HG02885 (cell line): Measurements from ENCODE around the gene ZMAT3.
A peak's percentile ranks its signal among the peaks of the same experiment; 100 is the strongest.
"Not testable (repeated sequence)": the region's sequence is repeated elsewhere in the genome, so short reads cannot be mapped to it uniquely, and the experiment has no call there.

Experiments
- ATAC-seq: cut with Tn5 transposase; IDR thresholded peaks from one replicate; pipeline ENCODE4 v1.9.1; 2021; ENCODE audit warnings: mild to moderate bottlenecking; ENCODE audit not compliant: unreplicated experiment, poor library complexity

Gene ZMAT3, protein sequence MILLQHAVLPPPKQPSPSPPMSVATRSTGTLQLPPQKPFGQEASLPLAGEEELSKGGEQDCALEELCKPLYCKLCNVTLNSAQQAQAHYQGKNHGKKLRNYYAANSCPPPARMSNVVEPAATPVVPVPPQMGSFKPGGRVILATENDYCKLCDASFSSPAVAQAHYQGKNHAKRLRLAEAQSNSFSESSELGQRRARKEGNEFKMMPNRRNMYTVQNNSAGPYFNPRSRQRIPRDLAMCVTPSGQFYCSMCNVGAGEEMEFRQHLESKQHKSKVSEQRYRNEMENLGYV

DNA sequence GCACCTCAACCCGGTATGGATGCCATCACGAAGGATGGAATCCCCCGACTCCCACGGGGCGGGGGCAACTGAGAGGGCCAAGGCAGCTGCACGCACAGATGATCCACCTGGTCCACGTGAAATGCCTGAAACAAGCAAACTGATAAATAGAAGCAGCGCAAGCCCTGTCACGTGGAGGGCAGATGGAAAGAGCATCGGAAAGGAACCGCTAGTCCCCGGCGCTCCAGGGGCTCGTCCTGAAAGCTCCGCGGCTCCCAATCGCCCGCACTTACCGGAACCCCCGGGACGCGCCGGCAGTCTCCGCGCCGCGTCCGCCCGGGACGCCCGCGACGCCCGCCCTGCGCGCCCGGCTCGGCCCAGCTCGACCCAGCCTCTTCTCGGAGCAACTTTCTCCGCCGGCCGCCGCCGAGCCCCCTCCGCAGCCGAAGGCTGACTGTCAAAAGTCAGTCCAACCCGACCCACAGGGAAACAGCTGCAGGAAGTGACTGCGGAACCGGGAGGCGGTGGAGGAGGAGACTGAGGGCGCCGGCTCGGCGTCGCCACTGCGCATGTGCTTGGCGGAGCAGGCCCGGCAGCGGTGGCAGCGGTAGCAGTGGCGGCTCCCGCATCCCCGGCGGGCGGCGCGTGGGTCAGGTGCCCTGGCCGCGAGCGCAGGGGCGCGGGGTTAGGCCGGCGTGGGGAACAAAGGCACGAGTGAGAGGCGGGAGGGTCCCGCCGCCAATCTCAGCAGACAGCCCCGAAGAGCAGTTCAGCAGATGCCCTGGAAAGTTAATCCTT lies at the start of gene ZMAT3:
TSS of gene ZMAT3 (minus strand) at position 487 of the 777 bp plus-strand sequence. CDS start 4,057 bp downstream, outside the sequence.
- peak; percentile 65 for ATAC-seq

DNA sequence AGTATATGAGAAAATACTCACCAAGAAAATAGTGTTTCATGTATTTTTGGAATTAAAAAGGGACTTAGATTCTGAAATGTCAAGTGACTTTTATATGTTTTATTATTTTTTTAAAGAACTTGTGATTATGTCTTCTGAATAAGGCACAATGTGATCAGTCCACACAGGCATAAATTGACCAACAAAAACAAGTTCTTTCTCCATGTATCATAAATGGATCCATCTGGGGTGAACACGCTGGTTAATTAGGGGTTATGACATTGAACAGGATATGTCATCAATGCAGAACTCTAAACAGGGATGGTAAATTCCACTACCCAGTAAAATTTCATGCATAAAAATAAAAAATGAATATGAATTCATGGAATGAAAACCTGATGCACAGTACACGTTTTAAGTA lies 45.2 kb upstream of the ZMAT3 start:
- ATAC-seq, result no peak

DNA sequence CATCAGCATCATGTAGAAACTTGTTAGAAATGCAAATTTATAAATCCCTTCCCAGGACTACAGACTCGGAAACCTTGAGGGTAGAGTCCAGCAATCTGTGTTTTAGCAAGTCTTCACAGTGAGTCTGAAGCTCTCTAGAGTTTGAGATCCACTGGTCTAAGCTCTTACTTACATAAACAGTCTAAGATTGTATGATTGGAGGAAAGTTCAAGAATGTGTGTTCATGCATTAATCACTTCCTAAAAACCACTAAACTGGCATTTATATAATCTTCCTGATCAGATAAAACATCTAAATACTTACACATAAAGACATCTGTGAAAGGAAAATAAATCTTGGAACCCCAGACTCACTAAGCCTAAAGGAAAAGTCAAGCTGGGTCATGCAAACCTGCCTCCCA lies 43.8 kb upstream of the ZMAT3 start:
- not testable (repeated sequence) for ATAC-seq

DNA sequence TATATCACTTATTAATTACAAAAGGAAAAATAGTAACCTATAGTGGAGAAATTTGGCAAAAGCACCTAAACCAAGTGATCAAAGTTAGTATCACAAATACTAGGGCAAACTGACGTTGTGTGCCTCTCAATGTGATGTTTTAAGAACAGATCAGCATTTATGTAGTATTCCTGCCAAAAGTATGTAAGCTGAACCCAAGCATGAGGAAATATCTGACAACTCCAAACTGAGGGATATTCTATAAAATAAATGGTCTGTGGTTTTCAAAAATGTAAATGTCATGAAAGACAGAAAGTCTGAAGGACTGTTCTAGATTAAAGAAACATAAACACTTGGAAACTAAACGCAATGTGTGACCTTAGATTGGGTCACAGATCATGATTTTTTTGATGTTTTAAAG lies 42.3 kb upstream of the ZMAT3 start:
- ATAC-seq, result no peak

DNA sequence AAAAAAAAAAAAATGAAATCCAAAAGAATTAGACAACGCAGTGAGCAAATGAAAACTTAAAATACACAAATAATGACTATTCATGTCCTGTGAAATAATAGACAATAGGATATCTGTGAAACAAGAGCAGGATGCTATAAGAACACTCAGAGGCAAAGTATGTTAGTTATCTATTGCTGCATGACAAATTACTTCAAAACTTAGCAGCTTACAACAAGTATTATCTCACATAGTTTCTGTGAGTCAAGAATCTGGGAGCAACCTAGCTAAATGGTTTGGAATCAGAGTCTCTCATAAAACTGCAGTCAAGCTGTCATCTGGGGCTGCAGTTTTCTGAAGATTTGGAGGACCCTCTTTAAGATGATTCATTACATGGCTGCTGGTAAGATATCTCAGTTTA lies 36.5 kb upstream of the ZMAT3 start:
- no peak for ATAC-seq

DNA sequence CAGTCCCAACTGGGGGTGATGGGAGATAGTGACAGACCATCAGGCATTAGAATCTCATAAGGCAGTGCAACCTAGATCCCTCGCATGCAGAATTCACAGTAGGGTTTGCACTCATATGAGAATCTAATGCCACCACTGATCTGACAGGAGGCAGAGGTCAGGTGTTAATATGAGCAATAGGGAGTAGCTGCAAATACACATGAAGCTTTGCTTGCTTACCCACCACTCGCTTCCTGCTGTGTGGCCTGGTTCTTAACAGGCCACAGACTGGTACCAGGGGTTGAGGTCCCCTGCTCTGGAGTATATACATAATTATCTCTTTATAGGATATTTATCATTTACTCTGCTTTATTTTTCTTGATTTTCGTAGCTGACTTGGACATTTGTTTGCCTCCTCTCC lies 36.0 kb upstream of the ZMAT3 start:
- no peak for ATAC-seq

DNA sequence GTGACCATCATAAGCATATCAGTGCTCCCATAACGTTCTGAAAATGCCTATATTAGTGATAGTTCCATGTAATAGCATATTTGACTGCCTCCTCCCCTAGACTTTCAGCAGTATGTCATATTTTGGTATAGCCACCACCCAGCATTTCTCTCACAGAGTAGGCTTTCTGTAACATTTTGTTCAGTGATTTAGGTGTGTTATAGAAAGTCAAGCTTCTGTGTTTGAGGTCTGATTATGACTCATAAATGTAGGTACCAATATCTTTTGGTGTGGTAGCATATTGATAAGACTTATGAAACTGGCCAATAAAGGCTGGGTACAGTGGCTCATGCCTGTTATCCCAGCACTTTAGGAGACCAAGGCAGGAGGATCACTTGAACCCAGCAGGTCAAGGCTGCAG lies 34.3 kb upstream of the ZMAT3 start:
- ATAC-seq, result no peak

DNA sequence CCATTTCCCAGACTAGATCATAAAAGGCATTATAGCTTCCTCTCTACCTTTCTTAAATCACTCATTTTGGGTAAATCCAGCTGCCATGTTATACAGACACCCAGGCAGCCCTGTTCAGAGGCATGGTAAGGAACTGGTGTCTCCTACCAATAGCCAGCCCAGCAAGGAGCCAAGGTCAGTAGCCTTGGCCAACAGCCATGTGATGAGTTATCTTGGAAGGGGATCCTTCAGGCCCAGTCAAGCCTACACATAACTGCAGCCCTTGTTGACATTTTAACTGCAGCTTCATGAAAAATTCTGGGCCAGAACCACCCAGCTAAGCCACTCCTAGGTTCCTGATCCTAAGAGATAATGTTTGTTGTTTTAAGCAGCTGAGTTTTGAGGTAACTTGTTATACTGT lies 29.0 kb upstream of the ZMAT3 start:
- ATAC-seq, result no peak

DNA sequence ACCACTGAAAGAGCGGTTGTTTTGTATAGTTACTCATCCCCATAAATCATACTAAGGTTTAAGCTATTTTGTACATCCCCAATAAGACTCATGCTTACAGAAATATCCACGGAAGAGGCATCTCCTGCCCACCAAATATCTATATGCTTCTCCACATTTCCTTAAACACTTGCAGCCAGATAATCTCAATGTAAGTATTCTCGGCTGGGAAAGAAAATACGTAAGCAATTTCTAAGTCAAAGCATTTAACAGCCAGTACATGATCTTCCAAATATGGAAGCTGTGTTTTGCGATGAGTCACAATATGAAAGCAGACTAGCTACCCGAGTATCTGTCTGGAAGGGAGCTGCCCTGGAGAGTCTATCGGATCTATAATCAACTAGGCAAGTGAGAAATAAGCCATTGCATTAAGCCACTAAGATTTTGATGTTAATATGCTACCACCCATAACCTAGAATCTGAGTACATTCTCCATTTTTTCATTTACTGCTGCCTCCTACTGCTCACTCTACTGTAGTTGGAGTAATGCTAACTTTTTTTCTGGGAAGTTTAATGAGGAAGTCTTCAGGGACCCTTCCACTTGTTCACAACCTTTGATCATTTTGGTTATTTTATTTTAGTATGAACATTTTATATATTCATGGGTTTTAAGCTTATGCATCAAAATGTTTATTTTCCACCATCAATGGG lies 26.9 kb upstream of the ZMAT3 start:
- no peak for ATAC-seq

DNA sequence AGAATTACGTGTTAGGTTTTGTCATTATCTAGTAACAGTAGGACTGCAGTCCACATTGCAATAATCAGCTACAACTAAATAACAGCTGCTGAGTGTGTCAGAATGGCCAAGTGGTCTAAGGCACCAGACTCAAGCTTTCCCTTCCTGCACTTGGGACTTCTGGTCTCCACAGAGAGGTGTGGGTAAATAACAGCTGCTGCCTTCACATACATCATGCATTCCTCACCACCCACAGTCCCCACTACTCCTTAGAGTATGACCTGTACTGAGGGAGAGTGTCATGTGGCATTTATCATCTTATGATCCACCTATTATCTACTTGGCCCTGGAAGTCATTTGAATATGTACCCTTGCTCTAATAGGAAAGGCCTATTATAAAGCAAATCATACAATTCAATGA lies 22.2 kb upstream of the ZMAT3 start:
- no peak for ATAC-seq

DNA sequence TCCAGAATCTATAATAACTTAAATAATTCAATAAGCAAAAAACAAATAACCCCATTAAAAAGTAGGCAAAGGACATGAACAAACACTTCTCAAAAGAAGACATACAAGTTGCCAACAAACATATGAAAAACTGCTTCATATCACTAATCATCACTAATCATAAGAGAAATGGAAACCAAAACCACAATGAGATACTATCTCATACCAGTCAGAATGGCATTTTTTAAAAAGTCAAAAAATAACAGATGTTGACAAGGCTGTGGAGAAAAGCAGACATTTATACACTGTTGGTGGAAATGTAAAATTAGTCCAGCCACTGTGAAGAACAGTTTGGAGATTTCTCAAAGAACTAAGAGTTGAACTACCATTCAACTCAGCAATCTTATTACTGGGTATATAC lies 19.5 kb upstream of the ZMAT3 start:
- ATAC-seq, result peak; percentile 50

DNA sequence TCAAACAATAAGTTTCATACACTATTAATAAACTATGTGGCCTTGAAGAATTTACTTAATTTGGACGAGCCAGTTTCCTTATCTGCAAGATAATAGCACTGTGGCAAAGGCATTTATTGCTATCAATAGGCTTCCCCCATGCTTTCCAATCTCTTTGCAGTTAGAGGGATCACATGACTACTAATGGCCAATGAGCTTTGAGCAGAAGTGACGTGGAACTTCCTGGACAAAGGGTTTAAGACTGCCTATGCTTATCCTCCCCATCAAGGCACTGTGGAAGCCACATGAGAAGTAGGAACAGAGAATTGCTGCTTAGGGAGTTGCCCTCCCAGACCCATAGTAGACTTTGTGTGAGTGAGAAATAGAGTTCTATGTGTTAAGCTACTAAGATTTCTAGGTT lies 16.7 kb upstream of the ZMAT3 start:
- no peak for ATAC-seq

DNA sequence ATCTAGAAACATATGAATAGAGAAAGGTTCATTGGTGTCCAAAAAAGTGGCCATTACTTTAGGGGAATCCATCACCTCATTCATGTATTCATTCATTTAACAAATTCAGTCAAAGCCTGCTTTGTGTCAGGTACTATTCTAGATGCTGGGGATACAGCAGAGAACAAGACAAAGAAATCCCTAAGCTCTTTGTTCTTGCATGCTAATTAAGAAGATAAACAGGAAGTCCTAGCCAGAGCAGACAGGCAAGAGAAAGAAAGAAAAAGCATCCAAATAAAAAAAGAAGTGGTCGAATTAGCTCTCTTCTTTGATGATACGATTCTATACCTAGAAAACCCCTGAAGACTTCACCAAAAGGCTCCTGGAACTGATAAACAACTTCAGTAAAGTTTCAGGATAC lies 12.4 kb upstream of the ZMAT3 start:
- peak; percentile 60 for ATAC-seq

DNA sequence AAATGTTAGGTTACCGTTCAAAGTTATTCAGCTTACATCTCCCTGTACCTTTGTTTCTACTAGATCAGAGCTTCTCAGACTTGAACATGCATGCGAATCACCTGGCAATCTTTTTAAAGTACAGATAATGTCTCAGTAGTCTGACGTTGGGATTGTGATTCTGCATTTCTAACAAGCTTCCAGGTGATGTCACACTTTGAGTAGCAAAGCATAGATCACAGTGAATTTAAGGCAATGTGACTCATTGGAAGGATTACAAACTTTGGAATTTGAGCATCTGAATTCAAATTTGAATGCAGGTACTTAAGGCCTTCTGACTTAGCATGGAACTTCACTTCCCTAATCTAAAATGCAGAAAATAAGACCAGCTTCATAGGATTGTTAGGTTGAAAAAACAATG lies 10.8 kb upstream of the ZMAT3 start:
- ATAC-seq, result no peak

DNA sequence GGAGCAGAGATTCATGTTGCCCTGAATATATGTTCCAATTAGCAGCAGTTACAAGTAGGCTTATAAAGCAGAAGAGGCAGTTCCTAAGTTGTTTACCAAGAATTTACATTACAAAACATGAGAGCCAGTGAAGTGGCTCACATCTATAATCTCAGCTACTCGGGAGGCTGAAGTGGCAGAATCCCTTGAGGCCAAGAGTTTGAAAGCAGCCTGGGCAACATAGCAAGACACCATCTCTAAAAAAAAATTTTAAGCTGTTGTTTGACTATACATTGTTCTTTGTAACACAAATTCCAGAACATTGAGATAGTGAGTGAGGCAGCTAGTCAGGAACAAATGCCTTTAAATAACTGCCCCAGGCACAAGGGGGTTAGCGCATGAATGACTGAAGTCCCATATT lies 10.3 kb upstream of the ZMAT3 start:
- ATAC-seq, result no peak

DNA sequence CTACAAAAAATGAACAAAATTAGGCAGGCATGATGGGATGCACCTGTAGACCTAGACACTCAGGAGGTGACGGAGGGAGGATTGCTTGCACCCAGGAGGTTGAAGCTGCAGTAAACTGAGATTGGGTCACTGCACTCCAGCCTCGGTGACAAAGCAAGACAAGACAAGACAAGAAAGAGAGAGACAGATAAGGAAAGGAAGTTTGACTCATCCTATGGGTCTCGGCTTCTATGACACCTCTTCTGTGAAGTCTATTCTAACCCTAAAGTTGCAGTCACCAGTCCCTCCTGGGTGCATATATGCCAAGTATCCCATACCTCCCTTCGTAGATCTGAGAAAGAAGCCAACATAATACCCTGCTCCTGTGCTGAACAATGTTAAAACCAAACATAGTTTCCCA lies 7.9 kb upstream of the ZMAT3 start:
- no peak for ATAC-seq

DNA sequence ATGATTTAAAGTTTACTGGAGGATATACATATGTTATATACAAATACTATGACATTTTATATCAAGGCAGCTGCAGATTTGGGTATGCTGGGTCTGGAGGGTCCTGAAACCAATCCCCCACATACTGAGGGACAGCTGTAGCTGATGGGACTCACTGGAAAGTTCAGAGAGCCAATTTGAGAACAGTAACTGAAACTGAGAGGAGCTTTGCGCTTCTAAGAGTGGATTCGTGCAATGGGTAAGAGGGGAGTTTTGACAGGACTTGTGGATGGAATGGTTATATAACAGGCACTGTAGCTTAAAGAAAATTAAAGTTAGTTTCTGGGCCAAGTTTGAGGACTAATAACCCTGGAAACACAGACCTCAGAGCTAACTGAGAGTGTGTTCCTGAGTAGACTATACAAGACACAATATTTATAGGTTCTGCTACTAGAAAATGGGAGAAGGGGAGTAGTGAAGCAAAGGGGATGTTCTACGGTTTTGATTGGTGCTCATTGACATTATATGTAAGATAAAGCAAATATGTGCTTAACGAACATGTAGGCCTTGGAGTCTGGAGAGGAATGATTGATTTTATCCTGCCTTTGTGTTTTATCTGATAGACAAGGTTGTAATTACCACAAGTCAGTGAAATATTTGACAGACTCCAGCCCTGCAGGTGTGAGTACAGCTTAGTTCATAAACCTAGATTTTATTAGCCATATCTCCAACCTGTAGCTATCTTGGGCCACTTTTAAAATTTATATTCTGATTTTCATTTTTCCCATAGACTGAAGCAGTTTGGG lies 4.8 kb upstream of the ZMAT3 start:
- ATAC-seq, result peak; percentile 37

DNA sequence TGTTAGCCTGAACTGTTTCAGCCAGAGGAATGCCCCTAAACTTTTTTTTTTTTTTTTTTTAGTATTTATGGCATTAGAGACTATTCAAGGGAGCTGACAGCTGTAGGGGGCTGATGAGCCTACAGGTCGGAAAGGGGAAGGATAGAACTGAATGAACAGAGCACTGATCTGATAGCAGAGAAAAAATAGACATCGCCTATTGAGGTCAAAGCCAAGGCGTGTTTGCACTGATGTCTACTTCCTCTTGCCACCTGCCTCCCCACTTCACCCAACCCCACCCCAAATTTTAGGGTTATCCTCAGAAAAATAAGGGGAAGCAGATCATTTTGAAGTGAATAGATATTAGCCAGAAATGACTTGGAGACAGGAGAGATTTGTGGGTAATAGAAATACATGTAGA lies 3.0 kb upstream of the ZMAT3 start:
- ATAC-seq, result peak; percentile 28

DNA sequence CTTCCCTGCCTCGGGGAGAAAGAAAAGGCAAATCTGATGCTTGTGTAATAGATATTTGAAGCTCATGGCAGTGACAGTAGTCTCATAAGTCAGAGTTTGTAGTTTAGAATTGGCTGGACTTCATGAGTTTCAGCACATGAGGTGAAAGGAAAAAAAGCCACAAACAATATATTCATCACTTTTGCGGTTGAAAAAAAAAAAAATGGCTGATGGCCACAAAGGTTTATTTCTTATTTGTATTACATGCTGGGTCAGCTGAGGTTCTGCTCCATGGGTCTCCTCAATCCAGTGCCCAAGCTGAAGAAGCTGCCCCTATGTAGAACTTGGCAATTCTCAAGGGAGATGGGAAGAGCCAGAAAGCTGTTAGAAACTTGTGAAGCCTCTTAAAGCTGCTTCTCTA lies 2.2 kb upstream of the ZMAT3 start:
- ATAC-seq, result no peak

DNA sequence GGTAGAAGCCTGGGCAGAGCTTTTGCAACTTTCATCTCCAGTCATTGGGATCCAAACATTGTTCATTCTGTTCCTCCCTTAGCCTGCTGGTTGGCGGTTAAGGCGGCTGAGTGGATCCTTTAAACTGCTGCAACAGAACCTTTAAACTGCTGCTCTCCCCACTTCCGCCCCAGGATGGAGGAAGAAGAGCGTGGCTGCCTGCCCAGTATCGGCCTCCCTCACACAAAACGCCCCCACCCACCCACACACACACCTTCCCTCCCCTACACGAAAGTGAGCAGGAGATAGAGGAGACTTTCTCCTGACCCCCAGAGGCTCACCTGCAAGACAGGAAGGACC lies 460 bp upstream of the ZMAT3 start:
- ATAC-seq, result peak; percentile 36

DNA sequence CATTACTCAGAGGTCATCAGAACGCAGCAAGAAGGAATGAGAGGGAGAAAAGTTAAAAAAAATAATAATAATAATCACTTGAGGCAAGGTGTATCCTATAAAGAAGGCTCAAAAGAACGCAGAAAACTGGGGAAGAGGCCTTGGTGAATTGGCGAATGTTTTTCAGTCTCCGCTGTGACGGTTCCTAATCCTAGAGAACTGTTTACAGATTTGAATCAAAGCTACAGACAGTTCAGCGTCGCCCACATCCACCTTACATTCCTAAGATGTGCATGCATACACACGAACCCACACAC lies 634 bp downstream of the ZMAT3 start:
- no peak for ATAC-seq
